CD14-positive monocyte (primary cell): ENCODE data around the gene CTNND1. TPM values are rescaled to one million over a fixed set of nuclear protein-coding genes. Genes with fewer than 3 reads are reported as not detected.

Source experiments
- DNase-seq, 3 donors: peaks; one replicate each; pipeline ENCODE4 v3.0.0-alpha.2; 2011 to 2022
- H2AFZ ChIP-seq: 2 replicates; pipeline ENCODE4 v1.6.0; 2012; ENCODE audit warnings: mild to moderate bottlenecking, low read depth, low read length, inconsistent platforms; ENCODE audit not compliant: insufficient read depth, poor library complexity, severe bottlenecking
- H3K27ac ChIP-seq, 2 donors: 1 replicate in 1 of 2; 2 replicates in 1 of 2; pipeline ENCODE4 v1.5.1; 2012 to 2013; ENCODE audit warnings: low read length in 2 of 2, control low read depth in 1 of 2, inconsistent platforms in 1 of 2, low read depth in 1 of 2, mild to moderate bottlenecking in 1 of 2
- H3K27me3 ChIP-seq, 2 donors: one replicate each; pipeline versions ENCODE4 v1.6.0 to v1.6.1; 2011 to 2013; ENCODE audit warnings: low read length in 2 of 2; ENCODE audit not compliant: control insufficient read depth in 2 of 2, insufficient read depth in 2 of 2
- H3K36me3 ChIP-seq, 2 donors: replicated peaks in 1 of 2; 1 replicate in 1 of 2; 2 replicates in 1 of 2; pipeline versions ENCODE4 v1.5.1 to v1.6.1; 2012 to 2013; ENCODE audit warnings: low read length in 2 of 2, control low read depth in 1 of 2, inconsistent platforms in 1 of 2, mild to moderate bottlenecking in 1 of 2; ENCODE audit not compliant: insufficient read depth in 2 of 2, control insufficient read depth in 1 of 2
- H3K4me1 ChIP-seq, 2 donors: 1 replicate in 1 of 2; 2 replicates in 1 of 2; pipeline versions ENCODE4 v1.5.1 to v1.6.1; 2012 to 2013; ENCODE audit warnings: low read length in 2 of 2, control low read depth in 1 of 2, inconsistent platforms in 1 of 2, mild to moderate bottlenecking in 1 of 2, moderate library complexity in 1 of 2; ENCODE audit not compliant: insufficient read depth in 2 of 2, control insufficient read depth in 1 of 2
- H3K4me2 ChIP-seq: replicated peaks from 2 replicates; pipeline ENCODE3; 2012; ENCODE audit warnings: low read length, moderate library complexity, mild to moderate bottlenecking; ENCODE audit not compliant: poor library complexity, severe bottlenecking; ENCODE audit errors: extremely low read depth
- H3K4me3 ChIP-seq, 3 experiments: fragments of 200-600 bp in 1 of 3; sonication (generic) in 1 of 3; replicated peaks in 1 of 3; 1 replicate in 2 of 3; 2 replicates in 1 of 3; pipeline ENCODE4 v1.5.1; 2011 to 2013; ENCODE audit warnings: low read length in 3 of 3, mild to moderate bottlenecking in 3 of 3, control low read depth in 2 of 3, low read depth in 2 of 3, inconsistent platforms in 1 of 3, moderate library complexity in 1 of 3
- H3K79me2 ChIP-seq: 2 replicates; pipeline ENCODE4 v1.6.0; 2012; ENCODE audit warnings: mild to moderate bottlenecking, control low read depth, inconsistent platforms, low read length, moderate library complexity; ENCODE audit not compliant: insufficient read depth
- H3K9ac ChIP-seq: 2 replicates; pipeline ENCODE4 v1.6.0; 2017; ENCODE audit warnings: low read length, mild to moderate bottlenecking; ENCODE audit not compliant: insufficient read depth, poor library complexity, severe bottlenecking
- H3K9me3 ChIP-seq, 2 donors: replicated peaks in 1 of 2; 1 replicate in 1 of 2; 2 replicates in 1 of 2; pipeline versions ENCODE4 v1.5.1 to v1.6.1; 2012 to 2013; ENCODE audit warnings: low read length in 2 of 2, control low read depth in 1 of 2; ENCODE audit not compliant: control insufficient read depth in 1 of 2, insufficient read depth in 1 of 2
- H4K20me1 ChIP-seq: 2 replicates; pipeline ENCODE4 v1.6.0; 2012; ENCODE audit warnings: mild to moderate bottlenecking, low read length, control low read depth, moderate library complexity; ENCODE audit not compliant: insufficient read depth
- H3K27ac Mint-ChIP-seq, 7 donors: one replicate each; pipeline ENCODE4 v1.8.0; 2020; ENCODE audit warnings: mild to moderate bottlenecking in 7 of 7, mixed read lengths in 7 of 7, moderate library complexity in 6 of 7, inconsistent platforms in 2 of 7
- H3K27me3 Mint-ChIP-seq, 3 donors: one replicate each; pipeline ENCODE4 v1.8.0; 2021 to 2022; ENCODE audit warnings: low read depth in 3 of 3, mild to moderate bottlenecking in 3 of 3, mixed read lengths in 3 of 3, moderate library complexity in 3 of 3, inconsistent platforms in 1 of 3
- H3K36me3 Mint-ChIP-seq, 2 donors: one replicate each; pipeline ENCODE4 v1.8.0; 2020; ENCODE audit warnings: mixed read lengths in 2 of 2, inconsistent platforms in 1 of 2, mild to moderate bottlenecking in 1 of 2
- H3K4me1 Mint-ChIP-seq: one replicate; pipeline ENCODE4 v1.8.0; 2020; ENCODE audit warnings: mild to moderate bottlenecking, mixed read lengths
- H3K4me3 Mint-ChIP-seq, 2 donors: one replicate each; pipeline ENCODE4 v1.8.0; 2020; ENCODE audit warnings: mild to moderate bottlenecking in 2 of 2, mixed read lengths in 2 of 2, moderate library complexity in 1 of 2
- H3K9me3 Mint-ChIP-seq, 7 donors: one replicate each; pipeline ENCODE4 v1.8.0; 2020 to 2022; ENCODE audit warnings: mixed read lengths in 7 of 7, mild to moderate bottlenecking in 6 of 7, moderate library complexity in 6 of 7, inconsistent platforms in 2 of 7
- WGBS: methylation state at CpG from one replicate; pipeline ENCODE4 v1.1.5; 2013; ENCODE audit warnings: missing lambda C conversion rate; ENCODE audit not compliant: insufficient coverage; 5-methylcytosine and 5-hydroxymethylcytosine counted together
- intact Hi-C, 2 donors: fragments of 100-400 bp; cut with micrococcal nuclease; formaldehyde crosslinking; loops; one replicate each; pipeline versions ENCODE4 v1.15.0 to v1.15.1; 2023
- polyA plus RNA-seq, 3 donors: library from polyadenylated mRNA; depleted of rRNA in 1 of 3; unstranded in 2 of 3; stranded (reverse) in 1 of 3; fragments of 300-500 nt in 2 of 3; fragments of >200 nt in 1 of 3; fragmentation: Illumina TruSeq in 2 of 3; gene quantifications; 1 replicate in 2 of 3; 2 replicates in 1 of 3; pipeline ENCODE4 v1.2.3, GENCODE V29; 2012 to 2021
- TF ChIP-seq, protein P1 (sequence below): fragments of 200-600 bp; IDR thresholded peaks from one replicate; pipeline ENCODE4 v1.8.0; 2022; ENCODE audit warnings: antibody characterized with exemption, mild to moderate bottlenecking

The CTNND1 gene
- polyA plus RNA-seq, 3 donors = 10.8 to 36.0 (median 13.7) TPM

GRCh38 chr11:57727185-57727584 is 34.4 kb upstream of the CTNND1 start:
- WGBS = no CpG with 5 or more reads among the region's 2 CpGs
- Histone ChIP-seq H3K27me3 (no peaks in the 10 kb centered on the region), H3K4me3 (no peak overlapping the region), H3K79me2 (peaks cover 86% of the 10 kb centered on the region), H4K20me1 (peaks cover 53% of the 10 kb centered on the region), H3K36me3 (peaks cover 5 to 47% of the 10 kb centered on the region in 2 donors), H3K4me1 (no peaks in the 10 kb centered on the region), H3K9ac (no peak overlapping the region), H3K4me2 (no peak overlapping the region), H3K27ac (no peak overlapping the region), H3K9me3 (no peaks in the 10 kb centered on the region), H2AFZ (no peak overlapping the region)
- peaks cover 10 to 23% of the 10 kb centered on the region in 2 donors for H3K36me3 Mint-ChIP-seq
- H3K4me3 Mint-ChIP-seq = no peak overlapping the region
- peaks cover 0 to 1% (median 0%) of the 10 kb centered on the region in 3 donors for H3K27me3 Mint-ChIP-seq
- TF ChIP-seq, protein P1, sequence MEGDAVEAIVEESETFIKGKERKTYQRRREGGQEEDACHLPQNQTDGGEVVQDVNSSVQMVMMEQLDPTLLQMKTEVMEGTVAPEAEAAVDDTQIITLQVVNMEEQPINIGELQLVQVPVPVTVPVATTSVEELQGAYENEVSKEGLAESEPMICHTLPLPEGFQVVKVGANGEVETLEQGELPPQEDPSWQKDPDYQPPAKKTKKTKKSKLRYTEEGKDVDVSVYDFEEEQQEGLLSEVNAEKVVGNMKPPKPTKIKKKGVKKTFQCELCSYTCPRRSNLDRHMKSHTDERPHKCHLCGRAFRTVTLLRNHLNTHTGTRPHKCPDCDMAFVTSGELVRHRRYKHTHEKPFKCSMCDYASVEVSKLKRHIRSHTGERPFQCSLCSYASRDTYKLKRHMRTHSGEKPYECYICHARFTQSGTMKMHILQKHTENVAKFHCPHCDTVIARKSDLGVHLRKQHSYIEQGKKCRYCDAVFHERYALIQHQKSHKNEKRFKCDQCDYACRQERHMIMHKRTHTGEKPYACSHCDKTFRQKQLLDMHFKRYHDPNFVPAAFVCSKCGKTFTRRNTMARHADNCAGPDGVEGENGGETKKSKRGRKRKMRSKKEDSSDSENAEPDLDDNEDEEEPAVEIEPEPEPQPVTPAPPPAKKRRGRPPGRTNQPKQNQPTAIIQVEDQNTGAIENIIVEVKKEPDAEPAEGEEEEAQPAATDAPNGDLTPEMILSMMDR = no peak
- intact Hi-C loops = no loop called here
- H3K9me3 Mint-ChIP-seq = no peaks in the 10 kb centered on the region
- no peak for DNase-seq
- peaks cover 10% of the 10 kb centered on the region for H3K4me1 Mint-ChIP-seq
- H3K27ac Mint-ChIP-seq = no peak overlapping the region

DNA sequence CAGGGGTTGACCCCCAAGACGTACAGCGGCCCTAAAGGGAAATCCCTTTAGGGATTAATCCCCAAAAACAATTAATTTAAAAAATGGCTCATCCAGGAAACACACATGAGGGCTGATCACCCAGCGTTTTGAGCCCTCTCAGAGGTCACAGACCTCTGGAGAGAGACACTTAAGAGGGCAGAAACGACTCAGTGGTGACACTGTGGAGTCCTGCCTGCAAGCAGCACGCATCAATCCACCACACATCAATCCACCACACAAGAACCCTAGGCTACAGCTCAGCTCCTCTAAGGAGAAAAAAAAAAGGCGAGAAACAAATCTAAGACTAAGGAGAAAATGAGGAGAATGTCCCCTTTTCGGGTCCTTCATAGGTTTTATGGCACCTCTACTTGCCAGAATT is 32.8 kb upstream of the CTNND1 start:
- Histone ChIP-seq H3K79me2 (peaks cover 92% of the 10 kb centered on the region), H2AFZ (no peak overlapping the region), H3K9ac (no peak overlapping the region), H3K4me1 (no peaks in the 10 kb centered on the region), H3K36me3 (peaks cover 0 to 40% of the 10 kb centered on the region in 2 donors), H3K27me3 (no peaks in the 10 kb centered on the region), H3K4me2 (no peak overlapping the region), H3K4me3 (no peak overlapping the region), H3K27ac (no peak overlapping the region), H4K20me1 (peaks cover 60% of the 10 kb centered on the region), H3K9me3 (no peaks in the 10 kb centered on the region)
- TF ChIP-seq, protein P1 = no peak
- Mint-ChIP-seq H3K4me3 (no peak overlapping the region), H3K27me3 (peaks cover 0 to 1% (median 0%) of the 10 kb centered on the region in 3 donors), H3K27ac (peak overlapping the region in 3 of 7 donors; percentile 23 to 43 (median 30)), H3K4me1 (peaks cover 10% of the 10 kb centered on the region), H3K36me3 (peaks cover 8 to 21% of the 10 kb centered on the region in 2 donors), H3K9me3 (no peaks in the 10 kb centered on the region)
- no peak for DNase-seq
- intact Hi-C loops = no loop called here
- 100% methylated on average over 1 of the region's 7 CpGs for WGBS
